Endothelial cell of umbilical vein (primary cell): ENCODE results near the gene METTL26. TPM values are rescaled to one million over a fixed set of nuclear protein-coding genes. Genes with fewer than 3 reads are reported as not detected.

Experiments used
- BruUV-seq: library from RNA; stranded (reverse); fragments of 400-500 nt; replicated peaks from 2 replicates; lab custom pipeline; 2021; lab: Mats Ljungman, UMichigan
- CTCF ChIA-PET: fragments of 300-600, 350-600 bp; sonication (Branson Sonifier 250); formaldehyde crosslinking; loops from one replicate; lab custom pipeline; 2021; ENCODE audit warnings: antibody characterized with exemption, inconsistent platforms; lab: Charles Lee
- POLR2A ChIA-PET: fragments of 300-600, 350-600 bp; sonication (Branson Sonifier 250); formaldehyde crosslinking; loops from one replicate; lab custom pipeline; 2021; ENCODE audit warnings: antibody characterized with exemption, inconsistent platforms; lab: Charles Lee
- DNase-seq: peaks from one replicate; pipeline ENCODE4 v3.0.0-alpha.2; 2011; ENCODE audit warnings: low read depth, low spot score
- FAIRE-seq: peaks from 2 replicates; lab custom pipeline; 2011; peaks lifted over from hg19 to GRCh38; lab: Jason Lieb, UNC
- H2AFZ ChIP-seq: 2 replicates; pipeline ENCODE4 v1.6.0; 2012; ENCODE audit warnings: low read depth, low read length, control low read depth, inconsistent platforms
- H3K27ac ChIP-seq: 2 replicates; pipeline ENCODE4 v1.5.1; 2011; ENCODE audit warnings: low read depth, mild to moderate bottlenecking, control low read depth, low read length, moderate library complexity; ENCODE audit not compliant: insufficient read depth
- H3K27me3 ChIP-seq, 2 experiments: 2 replicates each; pipeline versions ENCODE4 v1.6.0 to v1.6.1; 2011; ENCODE audit warnings: low read length in 2 of 2, mixed read lengths in 1 of 2; ENCODE audit not compliant: control insufficient read depth in 2 of 2, insufficient read depth in 2 of 2
- H3K36me3 ChIP-seq, 2 experiments: 2 replicates in 1 of 2; 3 replicates in 1 of 2; pipeline ENCODE4 v1.5.1; 2011; ENCODE audit warnings: low read length in 2 of 2, mild to moderate bottlenecking in 1 of 2, moderate library complexity in 1 of 2; ENCODE audit not compliant: control insufficient read depth in 2 of 2, insufficient read depth in 2 of 2; ENCODE audit errors: extremely low read depth in 1 of 2
- H3K4me1 ChIP-seq: 3 replicates; pipeline ENCODE4 v1.5.1; 2011; ENCODE audit warnings: mild to moderate bottlenecking, low read length; ENCODE audit not compliant: control insufficient read depth, insufficient read depth; ENCODE audit errors: extremely low read depth
- H3K4me2 ChIP-seq: 2 replicates; pipeline ENCODE4 v1.6.1; 2011; ENCODE audit warnings: low read length, control low read depth, mixed read lengths; ENCODE audit not compliant: insufficient read depth
- H3K4me3 ChIP-seq, 3 experiments: fragments of 200-600 bp in 1 of 3; sonication (generic), shearing (Covaris generic) in 1 of 3; replicated peaks in 1 of 3; 2 replicates each; pipeline ENCODE4 v1.5.1; 2011 to 2016; ENCODE audit warnings: control low read depth in 3 of 3, low read length in 3 of 3, mild to moderate bottlenecking in 2 of 3, inconsistent platforms in 1 of 3, low read depth in 1 of 3, moderate library complexity in 1 of 3; ENCODE audit not compliant: insufficient read depth in 1 of 3
- H3K79me2 ChIP-seq: 2 replicates; pipeline ENCODE4 v1.6.0; 2012; ENCODE audit warnings: low read length, inconsistent platforms; ENCODE audit not compliant: control insufficient read depth, insufficient read depth
- H3K9ac ChIP-seq: replicated peaks from 2 replicates; pipeline ENCODE3; 2011; ENCODE audit warnings: low read length, control low read depth; ENCODE audit not compliant: insufficient read depth; ENCODE audit errors: extremely low read depth
- H3K9me1 ChIP-seq: replicated peaks from 3 replicates; pipeline ENCODE4 v1.6.0; 2011; ENCODE audit warnings: mild to moderate bottlenecking, low read length; ENCODE audit not compliant: control insufficient read depth, insufficient read depth; ENCODE audit errors: extremely low read depth
- H3K9me3 ChIP-seq: replicated peaks from 2 replicates; pipeline ENCODE4 v1.5.1; 2012; ENCODE audit warnings: low read length, inconsistent platforms; ENCODE audit not compliant: control insufficient read depth, insufficient read depth
- H4K20me1 ChIP-seq: replicated peaks from 2 replicates; pipeline ENCODE3; 2011; ENCODE audit warnings: mild to moderate bottlenecking, low read length; ENCODE audit not compliant: control insufficient read depth, insufficient read depth; ENCODE audit errors: extremely low read depth
- EZH2 ChIP-seq: IDR thresholded peaks from 2 replicates; pipeline ENCODE4 v1.6.1; 2012; ENCODE audit warnings: borderline replicate concordance, low read depth, mild to moderate bottlenecking, moderate library complexity, low read length, inconsistent platforms; ENCODE audit not compliant: severe bottlenecking
- GATA2 ChIP-seq: IDR thresholded peaks from 2 replicates; pipeline ENCODE4 v1.7.0; 2011; ENCODE audit warnings: low read depth, mild to moderate bottlenecking, moderate library complexity, mixed read lengths, low read length; ENCODE audit not compliant: insufficient read length, insufficient read depth
- MYC ChIP-seq: IDR thresholded peaks from one replicate; pipeline ENCODE4 v1.6.1; 2011; ENCODE audit warnings: mild to moderate bottlenecking, low read depth, low read length
- POLR2A ChIP-seq: IDR thresholded peaks from 2 replicates; pipeline ENCODE4 v1.6.1; 2012; ENCODE audit warnings: low read depth, mild to moderate bottlenecking, control low read depth, low read length
- POLR2AphosphoS5 ChIP-seq: IDR thresholded peaks from 2 replicates; pipeline ENCODE4 v1.6.1; 2012; ENCODE audit warnings: low read depth, mild to moderate bottlenecking, control low read depth, low read length, moderate library complexity; ENCODE audit not compliant: insufficient read depth
- dilution Hi-C: fragments of 300-500 bp; cut with MboI; formaldehyde crosslinking; loops from one replicate; pipeline ENCODE4 v1.15.0; 2019; ENCODE audit warnings: low sequenced_read_pairs; ENCODE audit not compliant: extremely low pct_ligation_motif_present
- intact Hi-C: fragments of 100-400 bp; cut with micrococcal nuclease; formaldehyde crosslinking; loops from one replicate; pipeline ENCODE4 v1.10.0; 2022
- polyA plus RNA-seq, 4 experiments: library from polyadenylated mRNA; depleted of rRNA in 3 of 4; stranded (reverse) in 3 of 4; unstranded in 1 of 4; fragments of >200 nt; gene quantifications; 2 replicates each; pipeline versions ENCODE4 v1.2.1 to v1.2.3, GENCODE V29; 2011 to 2012; ENCODE audit warnings: missing spikeins in 1 of 4
- total RNA-seq: library from RNA; stranded (reverse); gene quantifications from 2 replicates; pipeline ENCODE4 v1.2.3, GENCODE V29; 2021
- TF ChIP-seq, protein P1 (sequence below), 2 donors: IDR thresholded peaks; 1 replicate in 1 of 2; 2 replicates in 1 of 2; pipeline ENCODE4 v1.5.1; 2011; ENCODE audit warnings: low read length in 2 of 2, mild to moderate bottlenecking in 2 of 2, moderate library complexity in 2 of 2, control low read depth in 1 of 2, inconsistent platforms in 1 of 2, low read depth in 1 of 2; ENCODE audit not compliant: insufficient read depth in 1 of 2; ENCODE audit errors: extremely low read depth in 1 of 2

Gene METTL26
- total and polyA plus RNA-seq, 2 donors (not counting 3 experiments of a cell fraction or from before 2014, with no cell fraction given), result 114 to 138 TPM

DNA sequence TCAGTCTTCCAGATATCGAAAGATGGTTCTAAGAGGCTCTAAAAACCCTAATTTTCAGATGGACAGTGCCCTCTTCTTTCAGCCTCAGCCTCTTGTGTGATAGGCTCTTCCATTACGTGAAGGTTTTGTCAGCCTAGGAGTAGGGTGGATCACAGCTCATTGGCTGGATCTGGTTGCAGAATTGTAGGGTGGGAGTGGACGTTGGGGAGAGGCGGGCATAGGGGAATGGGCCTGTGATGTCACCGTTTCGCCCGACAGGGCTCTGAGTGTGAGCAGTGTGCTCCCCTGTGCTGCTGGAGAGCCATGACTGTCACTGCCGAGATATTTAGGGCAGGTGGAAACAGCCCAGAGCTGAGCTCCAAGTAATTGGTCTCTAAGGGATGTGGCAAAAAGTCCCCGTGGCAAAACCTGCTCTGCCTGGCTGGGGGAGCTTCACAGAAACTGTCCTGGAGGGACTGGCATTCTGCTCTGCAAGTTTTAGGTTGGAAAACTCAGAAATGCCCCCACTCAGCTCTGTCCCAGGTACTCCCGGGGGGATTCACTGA is 11.5 kb downstream of the METTL26 start:
- Histone ChIP-seq H3K4me3 (no peak overlapping the region), H3K27me3 (no peaks in the 10 kb centered on the region), H2AFZ (no peak overlapping the region), H3K27ac (no peak overlapping the region), H3K9me3 (no peaks in the 10 kb centered on the region), H3K4me2 (no peak overlapping the region), H4K20me1 (no peaks in the 10 kb centered on the region), H3K9me1 (no peaks in the 10 kb centered on the region), H3K9ac (no peak overlapping the region), H3K36me3 (peaks cover 0 to 5% of the 10 kb centered on the region in 2 experiments), H3K4me1 (peaks cover 3% of the 10 kb centered on the region), H3K79me2 (no peaks in the 10 kb centered on the region)
- ChIA-PET POLR2A (no interaction called here), CTCF (interaction anchor here (1.0 to 1.6 kb wide), 2 partner anchors 17 to 24 kb away, joined by 3 to 4 read pairs; partner anchors contain the start of gene MCRIP2)
- FAIRE-seq (no peak), DNase-seq (no peak)
- TF ChIP-seq GATA2 (no peak), EZH2 (no peak), POLR2AphosphoS5 (no peak)
- TF ChIP-seq, protein P1, sequence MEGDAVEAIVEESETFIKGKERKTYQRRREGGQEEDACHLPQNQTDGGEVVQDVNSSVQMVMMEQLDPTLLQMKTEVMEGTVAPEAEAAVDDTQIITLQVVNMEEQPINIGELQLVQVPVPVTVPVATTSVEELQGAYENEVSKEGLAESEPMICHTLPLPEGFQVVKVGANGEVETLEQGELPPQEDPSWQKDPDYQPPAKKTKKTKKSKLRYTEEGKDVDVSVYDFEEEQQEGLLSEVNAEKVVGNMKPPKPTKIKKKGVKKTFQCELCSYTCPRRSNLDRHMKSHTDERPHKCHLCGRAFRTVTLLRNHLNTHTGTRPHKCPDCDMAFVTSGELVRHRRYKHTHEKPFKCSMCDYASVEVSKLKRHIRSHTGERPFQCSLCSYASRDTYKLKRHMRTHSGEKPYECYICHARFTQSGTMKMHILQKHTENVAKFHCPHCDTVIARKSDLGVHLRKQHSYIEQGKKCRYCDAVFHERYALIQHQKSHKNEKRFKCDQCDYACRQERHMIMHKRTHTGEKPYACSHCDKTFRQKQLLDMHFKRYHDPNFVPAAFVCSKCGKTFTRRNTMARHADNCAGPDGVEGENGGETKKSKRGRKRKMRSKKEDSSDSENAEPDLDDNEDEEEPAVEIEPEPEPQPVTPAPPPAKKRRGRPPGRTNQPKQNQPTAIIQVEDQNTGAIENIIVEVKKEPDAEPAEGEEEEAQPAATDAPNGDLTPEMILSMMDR (IDR thresholded peaks at IDR 0.05; ENCODE audit: extremely low read depth in 1 of 2, insufficient read depth in 1 of 2, low read depth in 1 of 2, low read length in 2 of 2), result no peak
- BruUV-seq, result no TSS peak
- dilution Hi-C loops (no loop called here), intact Hi-C loops (no loop called here)

- Histone ChIP-seq H3K9me1 (no peaks in the 10 kb centered on the region), H3K79me2 (no peaks in the 10 kb centered on the region), H3K4me1 (peaks cover 3% of the 10 kb centered on the region), H3K9ac (no peak overlapping the region), H3K27me3 (no peaks in the 10 kb centered on the region), H3K27ac (no peak overlapping the region), H3K9me3 (no peaks in the 10 kb centered on the region), H2AFZ (no peak overlapping the region), H4K20me1 (no peaks in the 10 kb centered on the region), H3K4me3 (no peak overlapping the region), H3K4me2 (no peak overlapping the region), H3K36me3 (peaks cover 0 to 2% of the 10 kb centered on the region in 2 experiments)
- TF ChIP-seq MYC (no peak), POLR2A (no peak)
- no peak for DNase-seq
- POLR2A ChIA-PET, result no interaction called here
- intact Hi-C loops (no loop called here), dilution Hi-C loops (no loop called here)
- FAIRE-seq, result no peak
- no TSS peak for BruUV-seq
- CTCF ChIA-PET, result no interaction called here
Measured at GRCh38 chr16:622920-623280, 13.2 kb downstream of the METTL26 start.
